SJSA1 (cell line): ENCODE results near the gene CTDSP2. TPM values are rescaled to one million over a fixed set of nuclear protein-coding genes. Genes with fewer than 3 reads are reported as not detected.
A peak's percentile ranks its signal among the peaks of the same experiment; 100 is the strongest.
"Not testable (repeated sequence)": the region's sequence is repeated elsewhere in the genome, so short reads cannot be mapped to it uniquely, and the experiment has no call there.

Experiments used
- DNase-seq, 2 experiments: peaks; one replicate each; pipeline ENCODE4 v3.0.0-alpha.2; 2015 to 2020; ENCODE audit warnings: low spot score in 2 of 2, low read depth in 1 of 2
- H3K27ac ChIP-seq: fragments of 250-450 bp; sonication (Bioruptor Pico); 2 replicates; pipeline ENCODE4 v1.5.1; 2020; ENCODE audit warnings: mild to moderate bottlenecking, moderate library complexity
- H3K27me3 ChIP-seq: fragments of 250-450 bp; sonication (Bioruptor Pico); replicated peaks from 2 replicates; pipeline ENCODE4 v1.5.1; 2020; ENCODE audit warnings: mild to moderate bottlenecking, moderate library complexity
- H3K36me3 ChIP-seq: fragments of 250-450 bp; sonication (Bioruptor Pico); 2 replicates; pipeline ENCODE4 v1.5.1; 2020; ENCODE audit warnings: mild to moderate bottlenecking
- H3K4me1 ChIP-seq: fragments of 250-450 bp; sonication (Bioruptor Pico); replicated peaks from 2 replicates; pipeline ENCODE4 v1.6.1; 2021; ENCODE audit warnings: mild to moderate bottlenecking
- H3K4me3 ChIP-seq: fragments of 250-450 bp; sonication (Bioruptor Pico); 2 replicates; pipeline ENCODE4 v1.5.1; 2020; ENCODE audit warnings: mild to moderate bottlenecking
- H3K9me3 ChIP-seq: fragments of 250-450 bp; sonication (Bioruptor Pico); replicated peaks from 2 replicates; pipeline ENCODE4 v1.5.1; 2020; ENCODE audit warnings: mild to moderate bottlenecking
- total RNA-seq: library from RNA; depleted of rRNA; stranded (reverse); fragments of >200 nt; shearing (Covaris generic); gene quantifications from 2 replicates; pipeline ENCODE4 v1.2.3, GENCODE V29; 2014

The CTDSP2 gene
- total RNA-seq, 1 experiment from 2014 or later, result 508 TPM

- Histone ChIP-seq H3K4me1 (peaks cover 43% of the 10 kb centered on the region), H3K27me3 (no peaks in the 10 kb centered on the region), H3K27ac (peak overlapping the region; percentile 33), H3K4me3 (no peak overlapping the region), H3K9me3 (peaks cover 5% of the 10 kb centered on the region), H3K36me3 (no peaks in the 10 kb centered on the region)
- peak; percentile 70 to 95 for DNase-seq
Measured at GRCh38 chr12:57887631-57888408, 41.3 kb upstream of the CTDSP2 start.

- not testable (repeated sequence) for H3K4me3 ChIP-seq, H3K27ac ChIP-seq, H3K36me3 ChIP-seq, H3K9me3 ChIP-seq, H3K27me3 ChIP-seq
- peak; percentile 76 to 86 for DNase-seq
- peaks cover 49% of the 10 kb centered on the region for H3K4me1 ChIP-seq
Measured at GRCh38 chr12:57886964-57887363, 40.4 kb upstream of the CTDSP2 start.

- H3K36me3 ChIP-seq, result no peaks in the 10 kb centered on the region
- H3K9me3 ChIP-seq, result peaks cover 5% of the 10 kb centered on the region
- DNase-seq, result peak; percentile 73 to 83
- H3K27me3 ChIP-seq, result no peaks in the 10 kb centered on the region
- no peak overlapping the region for H3K4me3 ChIP-seq
- H3K4me1 ChIP-seq, result peaks cover 53% of the 10 kb centered on the region
- H3K27ac ChIP-seq, result no peak overlapping the region
Measured at GRCh38 chr12:57886542-57886941, 40.0 kb upstream of the CTDSP2 start.

- H3K36me3 ChIP-seq, result no peaks in the 10 kb centered on the region
- H3K4me3 ChIP-seq, result no peak overlapping the region
- DNase-seq, result no peak
- no peaks in the 10 kb centered on the region for H3K27me3 ChIP-seq
- H3K9me3 ChIP-seq, result peaks cover 5% of the 10 kb centered on the region
- H3K27ac ChIP-seq, result no peak overlapping the region
- H3K4me1 ChIP-seq, result peaks cover 59% of the 10 kb centered on the region
Measured at GRCh38 chr12:57885207-57885606, 38.7 kb upstream of the CTDSP2 start.

- DNase-seq, result no peak
- Histone ChIP-seq H3K27ac (no peak overlapping the region), H3K4me3 (no peak overlapping the region), H3K36me3 (no peaks in the 10 kb centered on the region), H3K9me3 (peaks cover 5% of the 10 kb centered on the region), H3K27me3 (no peaks in the 10 kb centered on the region), H3K4me1 (peaks cover 43% of the 10 kb centered on the region)
Measured at GRCh38 chr12:57883700-57884099, 37.2 kb upstream of the CTDSP2 start.

- H3K4me1 ChIP-seq, result peaks cover 37% of the 10 kb centered on the region
- no peaks in the 10 kb centered on the region for H3K27me3 ChIP-seq
- no peak overlapping the region for H3K4me3 ChIP-seq
- DNase-seq, result no peak
- no peaks in the 10 kb centered on the region for H3K36me3 ChIP-seq
- H3K9me3 ChIP-seq, result peaks cover 5% of the 10 kb centered on the region
- no peak overlapping the region for H3K27ac ChIP-seq
Measured at GRCh38 chr12:57883057-57883456, 36.5 kb upstream of the CTDSP2 start.

- Histone ChIP-seq H3K27me3 (no peaks in the 10 kb centered on the region), H3K4me3 (no peak overlapping the region), H3K27ac (no peak overlapping the region), H3K9me3 (peaks cover 5% of the 10 kb centered on the region), H3K4me1 (peaks cover 32% of the 10 kb centered on the region), H3K36me3 (no peaks in the 10 kb centered on the region)
- DNase-seq, result peak in 1 of 2 experiments; percentile 68
Measured at GRCh38 chr12:57882575-57882974, 36.0 kb upstream of the CTDSP2 start.

GRCh38 chr12:57881475-57881874 lies 34.9 kb upstream of the CTDSP2 start:
- H3K36me3 ChIP-seq, result no peaks in the 10 kb centered on the region
- peak overlapping the region; percentile 46 for H3K27ac ChIP-seq
- DNase-seq, result peak in 1 of 2 experiments; percentile 96
- peaks cover 8% of the 10 kb centered on the region for H3K9me3 ChIP-seq
- peaks cover 3% of the 10 kb centered on the region; the same call in 1 of the 2 replicates for H3K27me3 ChIP-seq
- peaks cover 23% of the 10 kb centered on the region for H3K4me1 ChIP-seq
- H3K4me3 ChIP-seq, result no peak overlapping the region

- not testable (repeated sequence) for H3K9me3 ChIP-seq, H3K36me3 ChIP-seq, H3K27me3 ChIP-seq, H3K4me3 ChIP-seq
- Histone ChIP-seq H3K4me1 (peaks cover 26% of the 10 kb centered on the region), H3K27ac (peak overlapping the region; percentile 46)
- peak in 1 of 2 experiments; percentile 100 for DNase-seq
Measured at GRCh38 chr12:57881035-57881434, 34.5 kb upstream of the CTDSP2 start.

GRCh38 chr12:57877876-57878275 lies 31.3 kb upstream of the CTDSP2 start:
- no peak overlapping the region for H3K27ac ChIP-seq
- DNase-seq, result no peak
- peaks cover 32% of the 10 kb centered on the region for H3K4me1 ChIP-seq
- peaks cover 11% of the 10 kb centered on the region; the same call in 1 of the 2 replicates for H3K9me3 ChIP-seq
- H3K27me3 ChIP-seq, result peaks cover 3% of the 10 kb centered on the region; the same call in 1 of the 2 replicates
- H3K4me3 ChIP-seq, result no peak overlapping the region
- no peaks in the 10 kb centered on the region for H3K36me3 ChIP-seq

GRCh38 chr12:57875753-57876547 lies 29.4 kb upstream of the CTDSP2 start:
- Histone ChIP-seq H3K4me3 (no peak overlapping the region), H3K27ac (no peak overlapping the region)

GRCh38 chr12:57874166-57875108 lies 27.9 kb upstream of the CTDSP2 start:
- DNase-seq, result no peak
- no peak overlapping the region for H3K4me3 ChIP-seq
- peaks cover 10% of the 10 kb centered on the region for H3K4me1 ChIP-seq
- H3K27me3 ChIP-seq, result peaks cover 3% of the 10 kb centered on the region; the same call in 1 of the 2 replicates
- no peaks in the 10 kb centered on the region for H3K36me3 ChIP-seq
- H3K27ac ChIP-seq, result no peak overlapping the region
- peaks cover 11% of the 10 kb centered on the region; the same call in 1 of the 2 replicates for H3K9me3 ChIP-seq

More at GRCh38 chr12:57875753-57876547, 29.4 kb upstream of the CTDSP2 start:
- peak in 1 of 2 experiments; percentile 86 for DNase-seq
- no peaks in the 10 kb centered on the region for H3K36me3 ChIP-seq
- H3K27me3 ChIP-seq, result peaks cover 3% of the 10 kb centered on the region; the same call in 1 of the 2 replicates
- H3K9me3 ChIP-seq, result peaks cover 11% of the 10 kb centered on the region; the same call in 1 of the 2 replicates
- peaks cover 16% of the 10 kb centered on the region for H3K4me1 ChIP-seq

- peaks cover 11% of the 10 kb centered on the region; the same call in 1 of the 2 replicates for H3K9me3 ChIP-seq
- H3K4me1 ChIP-seq, result peaks cover 10% of the 10 kb centered on the region
- DNase-seq, result no peak
- no peaks in the 10 kb centered on the region for H3K36me3 ChIP-seq
- no peak overlapping the region for H3K27ac ChIP-seq
- peaks cover 3% of the 10 kb centered on the region; the same call in 1 of the 2 replicates for H3K27me3 ChIP-seq
- no peak overlapping the region for H3K4me3 ChIP-seq
Measured at GRCh38 chr12:57872362-57872761, 25.8 kb upstream of the CTDSP2 start.
